Measurements from ENCODE around the gene DOCK7.
"Not testable (repeated sequence)": the region's sequence is repeated elsewhere in the genome, so short reads cannot be mapped to it uniquely, and the experiment has no call there.

Gene DOCK7

GRCh38 chr1:62610588-62610987 lies 77.6 kb downstream of the DOCK7 start:
- not testable (repeated sequence) for DNase-seq

GRCh38 chr1:62608905-62609304 lies 79.3 kb downstream of the DOCK7 start:
- no peak for DNase-seq

DNA sequence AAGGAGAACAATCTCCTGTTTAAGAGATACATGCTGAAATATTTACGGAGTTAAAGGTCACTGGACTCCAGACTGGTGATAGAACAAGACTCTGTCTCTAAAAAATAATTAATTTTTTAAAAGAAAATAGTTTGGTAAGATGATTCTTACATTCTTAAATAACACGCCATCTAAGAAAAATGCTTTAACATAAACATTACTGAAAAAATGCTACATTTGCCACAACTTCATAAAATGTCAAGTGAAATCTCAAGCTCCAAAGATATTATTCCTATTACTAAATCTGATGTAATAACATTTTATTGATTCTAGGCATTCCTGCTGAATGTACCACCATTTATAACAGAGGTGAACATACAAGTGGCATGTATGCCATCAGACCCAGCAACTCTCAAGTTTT lies 86.7 kb downstream of the DOCK7 start:
- DNase-seq, result no peak

- DNase-seq, result no peak
These were observed 89.1 kb downstream of the DOCK7 start for GRCh38 chr1:62599044-62599443.

DNA sequence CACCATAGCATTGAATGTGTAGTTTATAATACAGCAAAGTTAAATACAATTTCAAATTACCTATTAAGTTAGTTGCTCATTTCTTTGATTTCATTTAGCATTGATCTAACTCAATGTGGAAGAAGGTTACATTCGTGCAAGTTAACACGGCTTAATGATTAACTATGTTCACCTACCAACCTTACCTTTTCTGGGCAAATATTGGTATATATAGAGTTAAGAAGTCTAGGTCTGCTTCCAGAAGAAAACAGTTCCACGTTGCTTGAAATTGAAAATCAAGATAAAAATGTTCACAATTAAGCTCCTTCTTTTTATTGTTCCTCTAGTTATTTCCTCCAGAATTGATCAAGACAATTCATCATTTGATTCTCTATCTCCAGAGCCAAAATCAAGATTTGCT lies 90.9 kb downstream of the DOCK7 start, which contains the start of gene ANGPTL3:
Gene ANGPTL3, plus strand, starts transcription at position 240 of the 400 bp plus-strand sequence. Its CDS starts 47 bp downstream, at position 287.
- no peak for DNase-seq

GRCh38 chr1:62595647-62596046 lies 92.5 kb downstream of the DOCK7 start:
- DNase-seq, result no peak

DNA sequence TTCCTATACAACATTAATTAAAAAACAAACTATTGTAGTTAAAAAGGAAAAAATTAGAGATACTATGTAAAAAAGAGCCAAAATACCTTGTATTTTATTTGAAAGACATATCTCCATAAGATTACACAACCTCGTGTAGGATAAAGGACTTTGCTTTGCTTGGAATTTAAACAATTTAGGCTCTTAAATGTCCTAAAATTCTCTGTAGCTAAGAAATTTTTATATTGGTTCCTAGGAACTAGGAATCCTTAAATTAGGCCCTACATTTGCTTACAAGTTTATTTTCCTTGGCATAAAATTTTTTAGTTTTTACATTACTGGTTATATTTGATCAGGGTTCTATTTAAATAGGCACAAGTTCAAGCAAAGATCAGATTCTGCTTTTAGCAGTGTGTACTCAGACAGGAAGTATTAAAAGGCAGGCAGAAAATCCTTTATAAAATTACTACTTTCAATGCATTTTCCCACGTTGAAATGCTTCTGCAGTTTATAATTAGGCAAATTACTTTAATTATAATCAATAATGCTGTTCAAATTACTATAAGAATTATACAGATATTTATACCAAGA lies 94.3 kb downstream of the DOCK7 start:
- DNase-seq, result no peak

- DNase-seq, result no peak
These were observed 97.2 kb downstream of the DOCK7 start for GRCh38 chr1:62590970-62591368.

DNA sequence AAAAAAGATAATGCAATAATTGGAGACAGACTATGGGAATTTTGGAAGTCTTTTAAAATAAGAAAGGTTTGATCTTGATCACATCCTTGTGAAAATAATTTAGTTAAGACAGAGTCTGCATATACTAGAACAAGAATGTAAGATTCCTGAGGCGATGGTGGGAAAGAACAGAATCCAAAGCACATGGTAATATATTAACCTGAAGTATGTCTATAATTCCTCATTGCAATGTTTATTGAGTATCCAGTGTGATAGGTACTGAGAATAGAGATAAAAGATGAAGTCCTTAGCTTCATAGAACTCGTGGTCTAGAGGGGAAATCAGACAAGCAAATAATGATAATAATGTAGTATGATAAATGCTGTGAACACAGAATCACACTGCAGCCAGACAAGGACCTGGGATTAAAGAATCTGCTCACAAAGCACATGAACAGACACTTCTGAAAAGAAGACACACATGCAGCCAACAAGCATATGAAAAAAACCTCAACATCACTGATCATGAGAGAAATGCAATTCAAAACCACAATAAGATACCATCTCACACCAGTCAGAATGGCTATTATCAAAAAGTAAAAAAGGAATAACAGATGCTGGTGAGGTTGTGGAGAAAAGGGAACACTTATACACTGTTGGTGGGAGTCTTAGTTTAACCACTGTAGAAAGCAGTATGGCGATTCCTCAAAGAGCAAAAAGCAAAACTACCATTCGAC lies 97.8 kb downstream of the DOCK7 start:
- no peak for DNase-seq

GRCh38 chr1:62589321-62589720 lies 98.9 kb downstream of the DOCK7 start:
- DNase-seq, result no peak

DNA sequence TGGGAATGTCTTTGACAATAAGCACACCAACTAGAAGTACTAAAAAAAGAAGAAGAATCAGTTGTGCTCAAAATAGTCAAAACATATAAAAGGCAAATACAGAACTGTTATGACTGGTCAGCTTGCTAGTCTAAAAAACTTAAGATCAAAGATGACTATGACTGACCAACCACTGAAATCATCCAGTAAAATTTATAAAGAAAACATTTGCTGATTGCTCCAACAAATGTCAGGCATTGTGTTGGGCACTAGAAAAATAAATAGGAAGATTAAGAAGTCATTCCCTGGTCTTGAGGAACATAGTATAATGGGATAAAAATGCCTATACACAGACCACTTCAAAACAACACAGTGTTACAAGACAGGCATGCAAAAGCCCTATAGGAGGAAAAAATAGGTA lies 100.2 kb downstream of the DOCK7 start:
- DNase-seq, result no peak

DNA sequence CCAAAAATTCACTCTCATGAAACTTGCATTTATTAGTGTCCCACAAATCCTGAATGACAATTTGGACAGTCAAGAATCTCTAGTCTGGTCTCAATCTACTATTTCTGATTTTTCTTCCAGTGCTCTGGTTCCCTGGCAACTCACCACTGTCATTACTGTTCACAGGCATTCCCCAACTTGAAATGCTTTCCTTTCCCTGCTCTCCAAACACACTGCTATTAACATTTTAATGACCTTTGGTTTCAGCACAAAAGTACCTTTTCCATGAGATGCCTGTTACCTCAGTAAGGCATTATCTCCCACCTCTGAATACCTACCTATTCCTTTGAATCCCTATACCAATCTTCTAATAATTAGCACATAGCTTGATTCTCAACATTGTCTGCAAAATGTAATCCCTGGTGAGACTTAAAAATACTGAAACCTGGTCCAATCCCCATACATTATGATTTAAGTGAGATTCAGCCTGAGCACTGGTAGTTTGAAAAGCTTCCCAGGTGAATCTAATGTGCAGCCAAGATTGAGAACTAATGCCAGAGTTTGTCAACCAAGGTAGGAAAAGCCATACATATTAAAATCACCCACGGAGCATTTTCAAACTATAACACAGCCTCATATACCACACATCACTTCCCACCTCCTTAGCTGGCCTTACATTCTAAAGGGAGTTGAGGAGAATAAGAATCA lies 102.6 kb downstream of the DOCK7 start:
- no peak for DNase-seq

GRCh38 chr1:62573675-62574074 lies 114.5 kb downstream of the DOCK7 start:
- no peak for DNase-seq

DNA sequence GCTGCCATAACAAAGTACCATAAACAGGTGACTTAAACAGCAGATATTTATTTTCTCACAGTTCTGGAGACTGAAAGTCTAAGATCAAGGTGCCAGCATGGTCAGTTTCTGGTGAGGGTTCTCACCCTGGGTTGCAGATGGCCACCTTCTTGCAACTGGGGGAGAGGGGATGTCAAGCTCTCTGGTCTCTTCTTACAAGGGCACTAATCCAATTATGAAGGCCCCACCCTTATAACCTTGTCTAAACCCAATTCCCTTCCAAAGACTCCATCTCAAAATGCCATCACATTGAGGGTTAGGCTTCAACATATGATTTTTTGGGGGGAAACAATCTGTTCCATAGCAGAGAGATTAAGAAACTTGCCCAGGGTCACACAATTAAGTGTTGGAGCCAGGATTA lies 115.7 kb downstream of the DOCK7 start:
- DNase-seq, result no peak

DNA sequence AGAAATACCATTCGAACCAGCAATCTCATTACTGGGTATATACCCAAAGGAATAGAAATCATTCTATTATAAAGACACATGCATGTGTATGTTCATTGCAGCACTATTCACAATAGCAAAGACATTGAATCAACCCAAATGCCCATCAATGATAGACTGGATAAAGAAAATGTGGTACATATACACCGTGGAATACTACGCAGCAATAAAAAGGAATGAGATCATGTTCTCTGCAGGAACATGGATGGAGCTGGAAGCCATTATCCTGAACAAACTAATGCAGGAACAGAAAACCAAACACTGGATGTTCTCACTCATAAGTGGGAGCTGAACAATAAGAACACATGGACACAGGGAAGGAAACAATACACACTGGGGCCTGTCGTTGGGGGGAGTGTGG lies 116.7 kb downstream of the DOCK7 start:
- not testable (repeated sequence) for DNase-seq

DNA sequence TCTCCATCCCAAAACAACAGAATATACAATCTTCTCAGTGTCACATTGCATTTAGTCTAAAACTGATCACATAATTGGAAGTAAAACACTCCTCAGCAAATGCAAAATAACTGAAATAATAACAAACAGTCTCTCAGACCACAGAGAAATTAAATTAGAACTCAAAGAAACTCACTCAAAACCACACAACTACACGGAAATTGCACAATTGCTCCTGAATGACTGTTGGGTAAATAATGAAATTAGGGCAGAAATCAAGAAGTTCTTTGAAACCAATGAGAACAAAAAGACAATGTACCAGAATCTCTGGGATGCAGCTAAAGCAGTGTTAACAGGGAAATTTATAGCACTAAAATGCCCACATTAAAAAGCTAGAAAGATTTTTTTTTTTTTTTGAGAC lies 120.3 kb downstream of the DOCK7 start:
- DNase-seq, result not testable (repeated sequence)

DNA sequence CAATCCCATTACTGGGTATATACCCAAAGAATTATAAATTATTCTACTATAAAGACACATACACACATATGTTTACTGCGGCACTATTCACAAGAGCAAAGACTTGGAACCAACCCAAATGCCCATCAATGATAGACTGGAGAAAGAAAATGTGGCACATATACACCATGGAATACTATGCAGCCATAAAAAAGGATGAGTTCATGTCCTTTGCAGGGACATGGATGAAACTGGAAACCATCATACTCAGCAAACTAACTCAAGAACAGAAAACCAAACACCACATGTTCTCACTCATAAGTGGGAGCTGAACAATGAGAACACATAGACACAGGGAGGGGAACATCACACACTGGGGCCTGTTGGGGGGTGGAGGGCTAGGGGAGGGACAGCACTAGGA lies 121.0 kb downstream of the DOCK7 start:
- DNase-seq, result not testable (repeated sequence)

GRCh38 chr1:62561306-62561705 lies 126.9 kb downstream of the DOCK7 start:
- no peak for DNase-seq

- DNase-seq, result no peak
These were observed 143.6 kb downstream of the DOCK7 start for GRCh38 chr1:62544570-62544969.

GRCh38 chr1:62541048-62541447 lies 147.1 kb downstream of the DOCK7 start:
- no peak for DNase-seq

- DNase-seq, result no peak
These were observed 149.1 kb downstream of the DOCK7 start for GRCh38 chr1:62539028-62539447.

DNA sequence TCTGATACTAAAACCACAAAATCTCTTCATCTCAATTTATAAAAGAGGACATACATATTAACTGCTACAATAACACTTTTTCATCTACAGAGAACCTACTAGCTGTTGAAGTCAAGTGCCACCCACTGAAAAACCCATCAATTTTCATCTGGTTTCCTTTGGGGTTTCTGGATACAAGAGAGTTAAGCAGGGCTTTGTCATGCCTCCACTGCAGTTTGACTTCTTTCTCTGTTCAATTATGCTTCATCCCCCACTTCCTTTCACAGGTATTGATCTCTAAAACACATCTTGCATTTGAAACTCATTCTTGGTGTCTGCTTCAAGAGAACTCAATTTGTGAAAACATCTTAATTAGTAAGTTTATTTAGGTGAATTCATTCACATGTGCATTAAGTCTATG lies 151.3 kb downstream of the DOCK7 start:
- DNase-seq, result no peak

Measured in nucleus accumbens (tissue), 56 donors.